GM23338 (cell line): Measurements from ENCODE around the gene RSL1D1. TPM values are rescaled to one million over a fixed set of nuclear protein-coding genes. Genes with fewer than 3 reads are reported as not detected.
"Not testable (repeated sequence)": the region's sequence is repeated elsewhere in the genome, so short reads cannot be mapped to it uniquely, and the experiment has no call there.

Experiments used
- ATAC-seq: fragments of 200-7000 bp; cut with Tn5 transposase; 3 replicates; pipeline ENCODE4 v1.9.1; 2020
- DNase-seq: peaks from one replicate; pipeline ENCODE4 v3.0.0-alpha.2; 2015; ENCODE audit warnings: low spot score
- H2AFZ ChIP-seq: fragments of 200-600 bp; sonication (generic); 2 replicates; pipeline ENCODE4 v1.8.0; 2016; ENCODE audit warnings: antibody characterized with exemption, mild to moderate bottlenecking, moderate library complexity
- H3F3A ChIP-seq: fragments of 200-600 bp; sonication (generic); replicated peaks from 2 replicates; pipeline ENCODE4 v1.8.0; 2017; ENCODE audit warnings: antibody characterized with exemption, mixed run types, low read depth
- H3K27ac ChIP-seq: fragments of 200-600 bp; sonication (generic); 2 replicates; pipeline ENCODE4 v1.6.1; 2016; ENCODE audit warnings: low read depth
- H3K27me3 ChIP-seq: fragments of 200-600 bp; sonication (generic); 2 replicates; pipeline ENCODE4 v1.8.0; 2016; ENCODE audit warnings: mild to moderate bottlenecking, mixed run types, moderate library complexity; ENCODE audit not compliant: insufficient read depth
- H3K36me3 ChIP-seq: fragments of 200-600 bp; sonication (generic); 2 replicates; pipeline ENCODE4 v1.8.0; 2016; ENCODE audit warnings: mild to moderate bottlenecking; ENCODE audit not compliant: insufficient read depth
- H3K4me1 ChIP-seq: fragments of 200-600 bp; sonication (generic); 2 replicates; pipeline ENCODE4 v1.8.0; 2016; ENCODE audit warnings: mild to moderate bottlenecking, moderate library complexity; ENCODE audit not compliant: insufficient read depth
- H3K4me2 ChIP-seq: fragments of 200-600 bp; sonication (generic); 2 replicates; pipeline ENCODE4 v1.7.1; 2017; ENCODE audit warnings: mixed run types
- H3K4me3 ChIP-seq: fragments of 200-600 bp; sonication (generic); 2 replicates; pipeline ENCODE4 v1.6.1; 2016; ENCODE audit warnings: mixed run types
- H3K79me2 ChIP-seq: fragments of 200-600 bp; sonication (generic); replicated peaks from 2 replicates; pipeline ENCODE4 v1.8.0; 2017; ENCODE audit warnings: mild to moderate bottlenecking; ENCODE audit not compliant: insufficient read depth
- H3K9me2 ChIP-seq: fragments of 200-600 bp; sonication (generic); 2 replicates; pipeline ENCODE4 v1.8.0; 2017; ENCODE audit not compliant: insufficient read depth
- H4K20me1 ChIP-seq: fragments of 200-600 bp; sonication (generic); replicated peaks from 2 replicates; pipeline ENCODE4 v1.8.0; 2017; ENCODE audit warnings: mild to moderate bottlenecking; ENCODE audit not compliant: insufficient read depth
- H3K27ac Mint-ChIP-seq: 2 replicates; pipeline ENCODE4 v1.8.0; 2020; ENCODE audit warnings: inconsistent platforms, mild to moderate bottlenecking, moderate library complexity, mixed read lengths
- H3K27me3 Mint-ChIP-seq: 3 replicates; pipeline ENCODE4 v1.8.0; 2022; ENCODE audit warnings: low read depth, mild to moderate bottlenecking, moderate library complexity, mixed read lengths, inconsistent platforms; ENCODE audit not compliant: insufficient read depth, poor library complexity
- H3K36me3 Mint-ChIP-seq: 3 replicates; pipeline ENCODE4 v1.8.0; 2021; ENCODE audit warnings: low read depth, mild to moderate bottlenecking, inconsistent platforms, moderate library complexity, mixed read lengths
- H3K4me1 Mint-ChIP-seq: 3 replicates; pipeline ENCODE4 v1.8.0; 2020; ENCODE audit warnings: mild to moderate bottlenecking, inconsistent platforms, mixed read lengths
- H3K4me3 Mint-ChIP-seq: 3 replicates; pipeline ENCODE4 v1.8.0; 2021; ENCODE audit warnings: moderate library complexity, mild to moderate bottlenecking, inconsistent platforms, mixed read lengths
- H3K9me3 Mint-ChIP-seq: 3 replicates; pipeline ENCODE4 v1.8.0; 2020; ENCODE audit warnings: moderate library complexity, mild to moderate bottlenecking, inconsistent platforms, mixed read lengths
- CREB1 ChIP-seq: fragments of 250-450 bp; sonication (Bioruptor Pico); IDR thresholded peaks from 2 replicates; pipeline ENCODE4 v1.5.0; 2020; ENCODE audit warnings: low read depth, mild to moderate bottlenecking, moderate library complexity
- EZH2 ChIP-seq: fragments of 200-600 bp; sonication (generic); IDR thresholded peaks from one replicate; pipeline ENCODE4 v1.8.0; 2017; ENCODE audit warnings: antibody characterized with exemption, mild to moderate bottlenecking, low read depth; ENCODE audit not compliant: unreplicated experiment
- POLR2AphosphoS5 ChIP-seq: IDR thresholded peaks from 2 replicates; pipeline ENCODE4 v1.6.1; 2016; ENCODE audit warnings: antibody characterized with exemption, low read depth
- ZNF331 ChIP-seq: fragments of 250-450 bp; sonication (Bioruptor Pico); IDR thresholded peaks from 2 replicates; pipeline ENCODE4 v1.5.0; 2020; ENCODE audit warnings: low read depth, mild to moderate bottlenecking, moderate library complexity
- polyA plus RNA-seq: library from polyadenylated mRNA; unstranded; fragments of >200 nt; fragmentation: Nextera tagmentation; extraction: Ambion mirVana; gene quantifications from 2 replicates; pipeline ENCODE4 v1.2.1, GENCODE V29; 2016
- total RNA-seq: library from RNA; depleted of rRNA; stranded (reverse); fragments of >200 nt; shearing (Covaris generic); gene quantifications from 2 replicates; pipeline ENCODE4 v1.2.3, GENCODE V29; 2014
- TF ChIP-seq, protein P1 (sequence below): IDR thresholded peaks from one replicate; pipeline ENCODE4 v1.6.1; 2018; ENCODE audit warnings: antibody characterized with exemption; ENCODE audit not compliant: unreplicated experiment
- TF ChIP-seq, protein P2 (sequence below), 2 experiments: fragments of 200-600 bp in 1 of 2; sonication (generic) in 1 of 2; conservative IDR thresholded peaks; 2 replicates each; pipeline versions ENCODE4 v1.5.1 to v1.6.1; 2016 to 2017; ENCODE audit warnings: antibody characterized with exemption in 2 of 2, low read depth in 2 of 2, mild to moderate bottlenecking in 2 of 2, moderate library complexity in 1 of 2
- TF ChIP-seq, protein P3 (sequence below): fragments of 250-450 bp; sonication (Bioruptor Pico); IDR thresholded peaks from 2 replicates; pipeline ENCODE4 v1.5.0; 2020; ENCODE audit warnings: mild to moderate bottlenecking, moderate library complexity

RSL1D1 gene
- total and polyA plus RNA-seq, 2 experiments from 2014 or later = 298 to 495 TPM

DNA sequence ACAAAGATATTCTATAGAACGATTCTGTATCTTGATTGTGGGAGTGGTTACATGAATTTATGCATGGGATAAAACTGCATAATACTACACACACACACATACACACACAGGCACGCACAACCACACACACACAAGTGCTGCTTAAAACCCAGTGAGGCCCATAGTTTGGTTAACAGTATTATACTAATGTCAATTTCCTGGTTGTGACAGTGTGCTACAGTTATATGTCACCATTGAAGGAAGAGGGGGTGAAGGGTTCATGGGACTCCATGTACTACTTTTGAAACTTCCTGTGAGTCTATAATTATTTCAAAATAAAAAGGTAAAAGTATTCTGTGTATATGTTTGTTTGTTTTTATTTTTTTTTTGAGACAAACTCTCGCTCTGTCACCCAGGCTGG lies 62.4 kb downstream of the RSL1D1 start:
- Mint-ChIP-seq H3K9me3 (no peaks in the 10 kb centered on the region; the same call in 2 of the 3 replicates), H3K36me3 (peaks cover 8% of the 10 kb centered on the region; the same call in 2 of the 3 replicates), H3K4me3 (no peak overlapping the region), H3K4me1 (peaks cover 10% of the 10 kb centered on the region; the same call in 2 of the 3 replicates), H3K27ac (no peak overlapping the region), H3K27me3 (no peaks in the 10 kb centered on the region)
- TF ChIP-seq POLR2AphosphoS5 = no peak
- TF ChIP-seq EZH2 = no peak
- TF ChIP-seq, protein P1, sequence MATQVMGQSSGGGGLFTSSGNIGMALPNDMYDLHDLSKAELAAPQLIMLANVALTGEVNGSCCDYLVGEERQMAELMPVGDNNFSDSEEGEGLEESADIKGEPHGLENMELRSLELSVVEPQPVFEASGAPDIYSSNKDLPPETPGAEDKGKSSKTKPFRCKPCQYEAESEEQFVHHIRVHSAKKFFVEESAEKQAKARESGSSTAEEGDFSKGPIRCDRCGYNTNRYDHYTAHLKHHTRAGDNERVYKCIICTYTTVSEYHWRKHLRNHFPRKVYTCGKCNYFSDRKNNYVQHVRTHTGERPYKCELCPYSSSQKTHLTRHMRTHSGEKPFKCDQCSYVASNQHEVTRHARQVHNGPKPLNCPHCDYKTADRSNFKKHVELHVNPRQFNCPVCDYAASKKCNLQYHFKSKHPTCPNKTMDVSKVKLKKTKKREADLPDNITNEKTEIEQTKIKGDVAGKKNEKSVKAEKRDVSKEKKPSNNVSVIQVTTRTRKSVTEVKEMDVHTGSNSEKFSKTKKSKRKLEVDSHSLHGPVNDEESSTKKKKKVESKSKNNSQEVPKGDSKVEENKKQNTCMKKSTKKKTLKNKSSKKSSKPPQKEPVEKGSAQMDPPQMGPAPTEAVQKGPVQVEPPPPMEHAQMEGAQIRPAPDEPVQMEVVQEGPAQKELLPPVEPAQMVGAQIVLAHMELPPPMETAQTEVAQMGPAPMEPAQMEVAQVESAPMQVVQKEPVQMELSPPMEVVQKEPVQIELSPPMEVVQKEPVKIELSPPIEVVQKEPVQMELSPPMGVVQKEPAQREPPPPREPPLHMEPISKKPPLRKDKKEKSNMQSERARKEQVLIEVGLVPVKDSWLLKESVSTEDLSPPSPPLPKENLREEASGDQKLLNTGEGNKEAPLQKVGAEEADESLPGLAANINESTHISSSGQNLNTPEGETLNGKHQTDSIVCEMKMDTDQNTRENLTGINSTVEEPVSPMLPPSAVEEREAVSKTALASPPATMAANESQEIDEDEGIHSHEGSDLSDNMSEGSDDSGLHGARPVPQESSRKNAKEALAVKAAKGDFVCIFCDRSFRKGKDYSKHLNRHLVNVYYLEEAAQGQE = no peak
- TF ChIP-seq, protein P2, sequence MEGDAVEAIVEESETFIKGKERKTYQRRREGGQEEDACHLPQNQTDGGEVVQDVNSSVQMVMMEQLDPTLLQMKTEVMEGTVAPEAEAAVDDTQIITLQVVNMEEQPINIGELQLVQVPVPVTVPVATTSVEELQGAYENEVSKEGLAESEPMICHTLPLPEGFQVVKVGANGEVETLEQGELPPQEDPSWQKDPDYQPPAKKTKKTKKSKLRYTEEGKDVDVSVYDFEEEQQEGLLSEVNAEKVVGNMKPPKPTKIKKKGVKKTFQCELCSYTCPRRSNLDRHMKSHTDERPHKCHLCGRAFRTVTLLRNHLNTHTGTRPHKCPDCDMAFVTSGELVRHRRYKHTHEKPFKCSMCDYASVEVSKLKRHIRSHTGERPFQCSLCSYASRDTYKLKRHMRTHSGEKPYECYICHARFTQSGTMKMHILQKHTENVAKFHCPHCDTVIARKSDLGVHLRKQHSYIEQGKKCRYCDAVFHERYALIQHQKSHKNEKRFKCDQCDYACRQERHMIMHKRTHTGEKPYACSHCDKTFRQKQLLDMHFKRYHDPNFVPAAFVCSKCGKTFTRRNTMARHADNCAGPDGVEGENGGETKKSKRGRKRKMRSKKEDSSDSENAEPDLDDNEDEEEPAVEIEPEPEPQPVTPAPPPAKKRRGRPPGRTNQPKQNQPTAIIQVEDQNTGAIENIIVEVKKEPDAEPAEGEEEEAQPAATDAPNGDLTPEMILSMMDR (conservative IDR thresholded peaks at IDR 0.05; ENCODE audit: low read depth in 2 of 2) = no peak
- no peak for TF ChIP-seq ZNF331
- no peak for TF ChIP-seq CREB1 (CRISPR knock-in tag)
- TF ChIP-seq, protein P3, sequence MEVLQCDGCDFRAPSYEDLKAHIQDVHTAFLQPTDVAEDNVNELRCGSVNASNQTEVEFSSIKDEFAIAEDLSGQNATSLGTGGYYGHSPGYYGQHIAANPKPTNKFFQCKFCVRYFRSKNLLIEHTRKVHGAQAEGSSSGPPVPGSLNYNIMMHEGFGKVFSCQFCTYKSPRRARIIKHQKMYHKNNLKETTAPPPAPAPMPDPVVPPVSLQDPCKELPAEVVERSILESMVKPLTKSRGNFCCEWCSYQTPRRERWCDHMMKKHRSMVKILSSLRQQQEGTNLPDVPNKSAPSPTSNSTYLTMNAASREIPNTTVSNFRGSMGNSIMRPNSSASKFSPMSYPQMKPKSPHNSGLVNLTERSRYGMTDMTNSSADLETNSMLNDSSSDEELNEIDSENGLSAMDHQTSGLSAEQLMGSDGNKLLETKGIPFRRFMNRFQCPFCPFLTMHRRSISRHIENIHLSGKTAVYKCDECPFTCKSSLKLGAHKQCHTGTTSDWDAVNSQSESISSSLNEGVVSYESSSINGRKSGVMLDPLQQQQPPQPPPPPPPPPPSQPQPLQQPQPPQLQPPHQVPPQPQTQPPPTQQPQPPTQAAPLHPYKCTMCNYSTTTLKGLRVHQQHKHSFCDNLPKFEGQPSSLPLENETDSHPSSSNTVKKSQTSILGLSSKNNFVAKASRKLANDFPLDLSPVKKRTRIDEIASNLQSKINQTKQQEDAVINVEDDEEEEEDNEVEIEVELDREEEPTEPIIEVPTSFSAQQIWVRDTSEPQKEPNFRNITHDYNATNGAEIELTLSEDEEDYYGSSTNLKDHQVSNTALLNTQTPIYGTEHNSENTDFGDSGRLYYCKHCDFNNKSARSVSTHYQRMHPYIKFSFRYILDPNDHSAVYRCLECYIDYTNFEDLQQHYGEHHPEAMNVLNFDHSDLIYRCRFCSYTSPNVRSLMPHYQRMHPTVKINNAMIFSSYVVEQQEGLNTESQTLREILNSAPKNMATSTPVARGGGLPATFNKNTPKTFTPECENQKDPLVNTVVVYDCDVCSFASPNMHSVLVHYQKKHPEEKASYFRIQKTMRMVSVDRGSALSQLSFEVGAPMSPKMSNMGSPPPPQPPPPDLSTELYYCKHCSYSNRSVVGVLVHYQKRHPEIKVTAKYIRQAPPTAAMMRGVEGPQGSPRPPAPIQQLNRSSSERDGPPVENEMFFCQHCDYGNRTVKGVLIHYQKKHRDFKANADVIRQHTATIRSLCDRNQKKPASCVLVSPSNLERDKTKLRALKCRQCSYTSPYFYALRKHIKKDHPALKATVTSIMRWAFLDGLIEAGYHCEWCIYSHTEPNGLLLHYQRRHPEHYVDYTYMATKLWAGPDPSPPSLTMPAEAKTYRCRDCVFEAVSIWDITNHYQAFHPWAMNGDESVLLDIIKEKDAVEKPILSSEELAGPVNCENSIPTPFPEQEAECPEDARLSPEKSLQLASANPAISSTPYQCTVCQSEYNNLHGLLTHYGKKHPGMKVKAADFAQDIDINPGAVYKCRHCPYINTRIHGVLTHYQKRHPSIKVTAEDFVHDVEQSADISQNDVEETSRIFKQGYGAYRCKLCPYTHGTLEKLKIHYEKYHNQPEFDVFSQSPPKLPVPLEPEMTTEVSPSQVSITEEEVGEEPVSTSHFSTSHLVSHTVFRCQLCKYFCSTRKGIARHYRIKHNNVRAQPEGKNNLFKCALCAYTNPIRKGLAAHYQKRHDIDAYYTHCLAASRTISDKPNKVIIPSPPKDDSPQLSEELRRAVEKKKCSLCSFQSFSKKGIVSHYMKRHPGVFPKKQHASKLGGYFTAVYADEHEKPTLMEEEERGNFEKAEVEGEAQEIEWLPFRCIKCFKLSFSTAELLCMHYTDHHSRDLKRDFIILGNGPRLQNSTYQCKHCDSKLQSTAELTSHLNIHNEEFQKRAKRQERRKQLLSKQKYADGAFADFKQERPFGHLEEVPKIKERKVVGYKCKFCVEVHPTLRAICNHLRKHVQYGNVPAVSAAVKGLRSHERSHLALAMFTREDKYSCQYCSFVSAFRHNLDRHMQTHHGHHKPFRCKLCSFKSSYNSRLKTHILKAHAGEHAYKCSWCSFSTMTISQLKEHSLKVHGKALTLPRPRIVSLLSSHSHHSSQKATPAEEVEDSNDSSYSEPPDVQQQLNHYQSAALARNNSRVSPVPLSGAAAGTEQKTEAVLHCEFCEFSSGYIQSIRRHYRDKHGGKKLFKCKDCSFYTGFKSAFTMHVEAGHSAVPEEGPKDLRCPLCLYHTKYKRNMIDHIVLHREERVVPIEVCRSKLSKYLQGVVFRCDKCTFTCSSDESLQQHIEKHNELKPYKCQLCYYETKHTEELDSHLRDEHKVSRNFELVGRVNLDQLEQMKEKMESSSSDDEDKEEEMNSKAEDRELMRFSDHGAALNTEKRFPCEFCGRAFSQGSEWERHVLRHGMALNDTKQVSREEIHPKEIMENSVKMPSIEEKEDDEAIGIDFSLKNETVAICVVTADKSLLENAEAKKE = no peak
- Histone ChIP-seq H3K4me3 (no peak overlapping the region), H3K9me2 (no peaks in the 10 kb centered on the region), H3K36me3 (no peaks in the 10 kb centered on the region), H3K27me3 (no peaks in the 10 kb centered on the region), H3K4me1 (peaks cover 2% of the 10 kb centered on the region), H3K79me2 (peaks cover 100% of the 10 kb centered on the region), H3K4me2 (no peak overlapping the region), H3F3A (0 out of 2 replicates have a peak, but pooled peaks cover 3% of the 10 kb centered on the region), H2AFZ (no peak overlapping the region), H3K27ac (no peak overlapping the region), H4K20me1 (peaks cover 40% of the 10 kb centered on the region)
- DNase-seq (no peak), ATAC-seq (no peak)

DNA sequence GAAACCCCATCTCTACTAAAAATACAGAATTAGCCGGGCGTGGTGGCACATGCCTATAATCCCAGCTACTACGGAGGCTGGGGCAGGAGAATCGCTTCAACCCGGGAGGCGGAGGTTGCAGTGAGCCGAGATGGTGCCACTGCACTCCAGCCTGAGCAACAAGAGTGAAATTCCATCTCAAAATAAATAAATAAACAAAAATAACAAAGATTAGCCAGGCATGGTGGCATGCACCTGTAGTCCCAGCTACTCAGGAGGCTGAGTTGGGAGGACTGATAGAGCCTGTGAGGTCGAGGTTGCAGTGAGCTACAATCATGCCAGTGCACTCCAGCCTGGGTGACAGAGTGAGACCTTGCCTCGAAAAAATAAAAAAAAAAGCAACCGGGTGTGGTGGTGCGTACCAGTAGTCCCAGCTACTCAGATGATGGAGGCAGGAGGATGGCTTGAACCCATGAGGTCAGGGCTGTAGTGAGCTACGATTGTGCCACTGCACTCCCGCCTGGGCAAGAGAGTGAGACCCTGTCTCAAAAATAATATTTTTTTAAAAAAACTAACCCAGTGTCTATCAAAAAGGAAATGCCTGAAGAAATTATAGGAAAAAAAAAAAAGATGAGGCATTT lies 66.3 kb downstream of the RSL1D1 start:
- H3K4me2 ChIP-seq, ATAC-seq, H3K27ac ChIP-seq, H3K9me3 Mint-ChIP-seq, DNase-seq, H3K27ac Mint-ChIP-seq, H3K4me1 ChIP-seq, H3F3A ChIP-seq, H3K27me3 Mint-ChIP-seq, H3K4me3 ChIP-seq, H3K9me2 ChIP-seq, H3K36me3 Mint-ChIP-seq, H3K27me3 ChIP-seq, H3K36me3 ChIP-seq, H2AFZ ChIP-seq, H3K4me3 Mint-ChIP-seq: not testable (repeated sequence)
- peaks cover 15% of the 10 kb centered on the region for H3K4me1 Mint-ChIP-seq
- Histone ChIP-seq H4K20me1 (peaks cover 21% of the 10 kb centered on the region), H3K79me2 (peaks cover 96% of the 10 kb centered on the region)
